ENCODE results near the gene RFX4. TPM values are rescaled to one million over a fixed set of nuclear protein-coding genes. Genes with fewer than 3 reads are reported as not detected.

RFX4 gene
- total and polyA plus RNA-seq, 2 experiments from 2014 or later = not detected

DNA sequence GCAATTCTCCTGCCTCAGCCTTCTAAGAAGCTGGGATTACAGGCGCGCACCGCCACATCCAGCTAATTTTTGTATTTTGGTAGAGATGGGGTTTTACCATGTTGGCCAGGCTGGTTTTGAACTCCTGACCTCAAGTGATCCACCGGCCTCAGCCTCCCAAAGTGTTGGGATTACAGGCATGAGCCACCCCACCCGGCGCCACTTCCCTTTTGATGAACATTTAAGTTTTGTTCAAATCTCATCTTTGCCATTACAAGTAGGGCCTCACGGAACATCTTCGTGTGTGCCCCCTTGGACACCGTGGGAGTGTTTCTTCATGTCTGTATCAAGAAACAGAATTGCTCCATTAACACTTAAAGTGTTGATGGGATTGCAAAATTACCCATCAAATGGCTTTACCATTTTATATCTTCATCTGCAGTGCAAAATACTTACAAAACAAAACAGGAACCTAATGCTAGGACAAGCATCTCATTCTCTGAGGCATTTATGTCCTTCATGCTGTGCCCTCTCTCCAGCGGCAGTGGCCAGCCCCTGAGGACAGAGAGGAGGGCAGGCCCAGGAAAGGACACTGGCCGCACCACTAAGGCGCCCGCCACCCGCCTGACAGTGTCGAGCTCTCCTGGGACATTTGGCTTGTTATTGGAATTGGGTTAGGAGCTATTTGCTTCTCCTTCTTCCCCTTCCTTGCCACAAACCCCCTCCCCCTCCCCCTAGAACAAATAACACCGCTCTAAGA is 61.7 kb downstream of the RFX4 start:
- no peak overlapping the region for H3K27ac ChIP-seq

DNA sequence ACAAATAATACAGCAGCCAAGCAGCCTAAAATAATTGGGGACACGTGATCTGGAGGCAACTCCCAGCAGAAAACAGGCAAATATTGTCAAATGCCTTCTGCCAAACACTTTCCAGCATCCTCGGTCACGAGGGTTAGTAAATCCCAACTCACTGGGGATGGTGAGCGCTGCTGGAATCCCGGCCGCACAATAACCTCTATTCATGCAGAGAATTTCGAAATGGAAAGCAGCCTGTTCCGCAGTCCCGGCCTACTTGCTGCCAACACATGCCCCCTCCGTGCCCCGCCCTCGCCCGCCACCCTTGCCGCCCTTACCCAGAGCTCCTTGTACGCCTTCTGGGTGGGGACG is 62.2 kb downstream of the RFX4 start:
- no peaks in the 10 kb centered on the region for H3K4me1 ChIP-seq (ENCODE audit: low read depth)
- no peak overlapping the region for H3K27ac ChIP-seq
- H3K9me3 ChIP-seq (ENCODE audit: low read depth) = no peaks in the 10 kb centered on the region
- TF ChIP-seq, protein P1, sequence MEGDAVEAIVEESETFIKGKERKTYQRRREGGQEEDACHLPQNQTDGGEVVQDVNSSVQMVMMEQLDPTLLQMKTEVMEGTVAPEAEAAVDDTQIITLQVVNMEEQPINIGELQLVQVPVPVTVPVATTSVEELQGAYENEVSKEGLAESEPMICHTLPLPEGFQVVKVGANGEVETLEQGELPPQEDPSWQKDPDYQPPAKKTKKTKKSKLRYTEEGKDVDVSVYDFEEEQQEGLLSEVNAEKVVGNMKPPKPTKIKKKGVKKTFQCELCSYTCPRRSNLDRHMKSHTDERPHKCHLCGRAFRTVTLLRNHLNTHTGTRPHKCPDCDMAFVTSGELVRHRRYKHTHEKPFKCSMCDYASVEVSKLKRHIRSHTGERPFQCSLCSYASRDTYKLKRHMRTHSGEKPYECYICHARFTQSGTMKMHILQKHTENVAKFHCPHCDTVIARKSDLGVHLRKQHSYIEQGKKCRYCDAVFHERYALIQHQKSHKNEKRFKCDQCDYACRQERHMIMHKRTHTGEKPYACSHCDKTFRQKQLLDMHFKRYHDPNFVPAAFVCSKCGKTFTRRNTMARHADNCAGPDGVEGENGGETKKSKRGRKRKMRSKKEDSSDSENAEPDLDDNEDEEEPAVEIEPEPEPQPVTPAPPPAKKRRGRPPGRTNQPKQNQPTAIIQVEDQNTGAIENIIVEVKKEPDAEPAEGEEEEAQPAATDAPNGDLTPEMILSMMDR (IDR thresholded peaks at IDR 0.05; ENCODE audit: low read depth, low read length) = no peak
- peak in 1 of 2 donors; percentile 60 for DNase-seq (ENCODE audit: low read depth in 1 of 2, low spot score in 1 of 2)
- no peaks in the 10 kb centered on the region for H3K36me3 ChIP-seq
- no peak overlapping the region for H3K4me3 ChIP-seq
- no peaks in the 10 kb centered on the region for H3K27me3 ChIP-seq

More for the DNA sequence above, 61.7 kb downstream of the RFX4 start:
- H3K4me1 ChIP-seq (ENCODE audit: low read depth) = no peaks in the 10 kb centered on the region
- H3K36me3 ChIP-seq = no peaks in the 10 kb centered on the region
- no peaks in the 10 kb centered on the region for H3K27me3 ChIP-seq
- no peak for DNase-seq (ENCODE audit: low read depth in 1 of 2, low spot score in 1 of 2)
- TF ChIP-seq, protein P1 (IDR thresholded peaks at IDR 0.05; ENCODE audit: low read depth, low read length) = no peak
- H3K9me3 ChIP-seq (ENCODE audit: low read depth) = no peaks in the 10 kb centered on the region
- H3K4me3 ChIP-seq = no peak overlapping the region

DNA sequence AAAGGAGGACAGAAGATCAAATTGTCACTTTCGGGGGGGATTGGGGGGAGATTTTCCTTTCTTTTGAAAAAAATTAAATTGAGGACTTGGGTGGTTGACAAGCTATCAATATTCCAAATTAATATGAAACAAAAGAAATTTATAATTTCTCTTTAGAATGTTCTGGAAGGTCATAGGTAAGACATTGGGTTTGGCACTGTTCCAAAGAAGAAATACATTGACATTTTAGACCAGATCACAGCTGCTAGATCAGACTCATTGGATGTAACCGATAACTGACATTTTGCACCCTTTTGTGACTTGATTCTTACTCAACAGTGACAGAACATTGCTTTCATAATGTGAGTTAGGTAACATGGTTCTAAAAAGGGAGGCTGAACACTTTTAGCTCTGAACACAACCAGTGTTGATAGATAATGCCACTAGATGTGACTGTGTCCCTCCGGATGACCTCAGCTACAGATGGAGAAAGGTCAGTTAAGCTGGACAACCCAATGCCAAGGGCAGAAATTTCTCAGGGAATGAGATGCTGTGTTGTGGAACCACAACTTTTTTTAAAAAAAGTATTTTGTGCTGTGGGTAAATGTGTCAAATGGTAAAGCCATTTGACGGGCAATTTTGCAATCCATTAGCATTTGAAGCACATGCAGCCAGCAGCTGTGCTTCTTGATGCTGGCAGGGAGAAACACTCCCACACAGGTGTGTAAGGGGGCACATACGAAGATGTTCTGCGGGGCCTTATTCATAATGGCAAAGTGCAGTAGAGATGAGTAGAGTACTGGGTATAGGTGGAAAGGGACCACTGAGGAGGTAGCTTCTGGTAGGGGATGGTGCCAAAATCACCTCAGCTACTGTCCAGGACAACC is 62.9 kb downstream of the RFX4 start:
- TF ChIP-seq, protein P1 (IDR thresholded peaks at IDR 0.05; ENCODE audit: low read depth, low read length) = no peak
- H3K4me1 ChIP-seq (ENCODE audit: low read depth) = no peaks in the 10 kb centered on the region
- no peak for DNase-seq (ENCODE audit: low read depth in 1 of 2, low spot score in 1 of 2)
- no peak overlapping the region for H3K27ac ChIP-seq
- no peaks in the 10 kb centered on the region for H3K36me3 ChIP-seq
- H3K4me3 ChIP-seq = no peak overlapping the region
- no peaks in the 10 kb centered on the region for H3K27me3 ChIP-seq
- no peaks in the 10 kb centered on the region for H3K9me3 ChIP-seq (ENCODE audit: low read depth)

DNA sequence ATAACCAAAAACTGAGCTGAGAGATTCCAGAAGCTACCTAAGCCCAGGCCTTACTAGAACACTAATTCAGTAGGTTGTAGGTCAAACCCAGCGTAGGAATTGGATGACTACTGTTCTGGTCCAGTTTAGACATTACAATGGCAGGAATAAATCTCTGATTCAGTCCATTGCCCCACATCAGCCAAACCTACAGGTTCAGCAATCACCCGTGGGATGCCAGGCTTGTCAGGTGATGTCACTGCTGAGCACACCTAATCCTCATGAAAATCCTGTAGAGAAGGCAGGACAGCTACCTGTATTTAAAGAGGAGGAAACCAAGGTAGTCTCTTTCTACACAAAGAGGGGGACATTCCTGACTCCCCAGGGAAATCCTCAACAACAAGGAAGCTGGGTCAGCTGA is 63.7 kb downstream of the RFX4 start:
- no peak overlapping the region for H3K4me3 ChIP-seq
- TF ChIP-seq, protein P1 (IDR thresholded peaks at IDR 0.05; ENCODE audit: low read depth, low read length) = no peak
- H3K9me3 ChIP-seq (ENCODE audit: low read depth) = no peaks in the 10 kb centered on the region
- DNase-seq (ENCODE audit: low read depth in 1 of 2, low spot score in 1 of 2) = no peak
- H3K36me3 ChIP-seq = no peaks in the 10 kb centered on the region
- H3K27me3 ChIP-seq = no peaks in the 10 kb centered on the region
- no peaks in the 10 kb centered on the region for H3K4me1 ChIP-seq (ENCODE audit: low read depth)
- no peak overlapping the region for H3K27ac ChIP-seq

DNA sequence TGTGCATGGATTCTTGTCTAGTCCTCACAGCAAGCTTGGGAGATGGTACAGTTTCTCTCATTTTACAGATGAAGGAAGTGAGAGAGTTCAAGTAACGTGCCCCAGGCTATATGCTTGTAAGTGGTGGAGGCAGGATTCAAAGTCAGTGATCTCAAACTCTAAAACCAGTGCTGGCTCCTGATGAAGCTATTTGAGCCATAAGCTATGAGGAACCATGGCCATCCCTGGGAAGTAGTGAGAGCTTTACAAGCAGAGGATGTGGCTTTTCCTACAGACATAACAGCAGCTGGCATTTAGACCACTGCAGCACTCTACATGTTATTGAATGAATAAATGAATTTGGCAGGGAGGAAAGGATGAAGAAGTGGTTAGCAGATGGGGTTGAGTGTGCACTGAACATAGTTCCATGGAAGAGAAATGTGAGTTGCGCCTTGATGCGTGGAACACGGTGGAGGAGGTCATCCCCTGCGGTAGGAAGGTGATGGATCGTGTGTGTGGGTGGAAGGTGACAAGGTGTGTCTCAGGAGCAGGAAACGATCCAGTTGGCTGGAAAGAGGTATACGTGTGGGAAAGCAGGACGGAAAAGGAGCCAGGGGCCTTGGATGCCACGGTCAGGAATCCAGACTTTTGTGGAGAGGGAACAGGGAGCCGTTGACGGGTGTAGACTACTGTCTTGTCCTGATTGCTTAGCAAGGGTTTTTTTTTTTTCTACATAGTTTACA is 65.2 kb downstream of the RFX4 start:
- no peak overlapping the region for H3K4me3 ChIP-seq

More for the DNA sequence above, 65.2 kb downstream of the RFX4 start:
- DNase-seq (ENCODE audit: low read depth in 1 of 2, low spot score in 1 of 2) = no peak
- Histone ChIP-seq H3K9me3 (ENCODE audit: low read depth) (no peaks in the 10 kb centered on the region), H3K36me3 (no peaks in the 10 kb centered on the region), H3K4me1 (ENCODE audit: low read depth) (no peaks in the 10 kb centered on the region), H3K27me3 (no peaks in the 10 kb centered on the region), H3K27ac (no peak overlapping the region)
- TF ChIP-seq, protein P1 (IDR thresholded peaks at IDR 0.05; ENCODE audit: low read depth, low read length) = no peak
